Glomerular visceral epithelial cell (primary cell): ENCODE results near the gene HYAL1.
"Not testable (repeated sequence)": the region's sequence is repeated elsewhere in the genome, so short reads cannot be mapped to it uniquely, and the experiment has no call there.

Experiments
- DNase-seq: peaks from one replicate; pipeline ENCODE4 v3.0.0-alpha.2; 2016; ENCODE audit errors: extremely low spot score

The HYAL1 gene

DNA sequence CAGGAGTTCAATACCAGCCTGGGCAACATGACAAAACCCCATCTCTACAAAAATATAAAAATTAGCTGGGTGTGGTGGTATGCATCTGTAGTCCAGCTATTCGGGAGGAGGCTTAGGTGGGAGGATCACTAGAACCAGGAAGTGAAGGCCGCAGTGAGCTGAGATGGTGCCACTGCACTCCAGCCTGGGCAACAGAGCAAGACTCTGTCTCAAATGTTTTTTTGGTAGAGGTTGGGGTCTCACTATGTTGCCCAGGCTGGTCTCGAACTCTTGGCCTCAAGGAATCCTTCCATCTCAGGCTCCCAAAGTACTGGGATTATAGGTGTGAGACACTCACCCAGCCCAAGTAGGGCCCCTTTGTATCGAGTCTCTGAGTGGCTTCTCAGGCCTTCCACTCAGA lies 9.3 kb downstream of the HYAL1 start:
- no peak for DNase-seq

DNA sequence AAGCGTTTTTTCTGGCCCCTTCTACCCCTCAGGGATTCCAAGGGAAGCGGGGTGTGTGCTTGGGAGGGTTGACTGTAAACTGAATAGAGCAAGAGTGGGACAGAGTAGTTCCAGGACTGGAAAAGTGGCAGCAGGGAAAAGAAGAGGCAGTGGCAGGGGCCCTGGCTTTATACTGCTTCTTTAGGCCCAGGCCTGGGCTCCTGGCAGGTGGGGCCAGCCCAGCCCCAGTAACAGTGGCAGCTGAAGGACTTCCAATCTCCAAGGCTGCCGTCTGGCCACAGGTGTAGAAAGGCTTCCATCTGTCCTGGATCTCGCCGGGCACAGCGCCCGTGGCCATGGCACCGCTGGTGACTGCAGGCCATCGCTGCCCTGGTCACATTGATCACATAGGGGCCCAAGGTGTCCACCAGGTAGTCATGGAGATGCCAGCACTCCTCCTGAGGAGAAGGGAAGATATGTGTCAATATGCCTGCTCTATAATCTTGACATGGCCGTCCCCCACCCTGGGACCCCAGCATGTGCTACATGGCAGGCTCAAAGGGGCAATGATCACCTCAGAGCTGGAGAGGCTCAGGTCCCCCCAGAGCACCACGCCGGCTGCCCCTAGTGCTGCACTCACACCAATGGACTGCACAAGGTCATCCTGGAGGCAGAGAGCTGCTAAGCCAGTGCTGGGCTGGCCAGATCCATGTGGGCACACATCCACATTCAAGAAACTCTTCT lies 10.1 kb downstream of the HYAL1 start:
- no peak for DNase-seq

DNA sequence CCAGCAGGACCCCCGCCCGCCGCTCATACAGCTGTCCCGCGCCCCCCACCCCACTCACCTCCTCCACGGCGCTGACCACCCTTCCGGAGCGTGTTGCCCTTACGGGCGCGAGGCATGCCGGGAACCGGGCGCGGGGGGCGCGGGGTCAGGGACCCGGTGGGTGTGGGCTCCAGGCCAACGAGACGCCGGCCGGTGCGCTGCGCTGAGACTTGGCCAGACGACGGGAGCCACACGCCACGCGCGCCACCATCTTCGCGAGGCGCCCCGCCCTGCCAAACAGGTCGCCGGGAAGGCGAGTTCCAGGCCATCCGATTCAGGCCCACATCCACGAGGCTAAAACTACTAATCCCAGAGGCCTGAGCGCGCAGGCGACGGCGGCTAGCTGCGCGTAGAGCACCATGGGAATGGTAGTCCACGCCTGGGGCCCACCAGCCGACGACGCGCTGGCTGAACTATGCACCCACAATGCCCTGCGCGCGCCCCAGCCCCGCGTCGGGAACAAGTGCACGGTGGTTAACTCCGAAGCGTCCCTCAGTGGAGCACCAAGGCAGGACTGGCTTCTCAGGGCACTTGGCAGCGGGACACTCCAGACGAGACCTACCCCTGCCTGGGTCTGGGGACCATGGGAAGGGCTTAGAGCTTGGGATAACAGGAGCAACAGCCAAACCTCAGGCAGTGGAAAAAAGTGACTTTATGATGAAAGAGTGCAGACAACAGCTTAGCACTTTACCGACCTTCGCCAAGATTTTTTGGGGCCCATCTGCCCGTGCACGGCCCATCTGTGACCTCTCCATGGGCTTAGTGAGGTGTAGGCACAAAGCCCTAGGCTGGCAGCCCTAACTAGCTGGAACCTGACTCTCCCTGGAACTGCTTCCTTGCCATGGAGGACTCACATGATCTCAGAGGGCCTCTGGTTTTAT lies 11.0 kb downstream of the HYAL1 start, which contains the start of gene IFRD2:
Gene IFRD2, minus strand, starts transcription at position 271 of the 920 bp plus-strand sequence. Its CDS starts 155 bp downstream, at position 116.
- DNase-seq: peak; percentile 97

DNA sequence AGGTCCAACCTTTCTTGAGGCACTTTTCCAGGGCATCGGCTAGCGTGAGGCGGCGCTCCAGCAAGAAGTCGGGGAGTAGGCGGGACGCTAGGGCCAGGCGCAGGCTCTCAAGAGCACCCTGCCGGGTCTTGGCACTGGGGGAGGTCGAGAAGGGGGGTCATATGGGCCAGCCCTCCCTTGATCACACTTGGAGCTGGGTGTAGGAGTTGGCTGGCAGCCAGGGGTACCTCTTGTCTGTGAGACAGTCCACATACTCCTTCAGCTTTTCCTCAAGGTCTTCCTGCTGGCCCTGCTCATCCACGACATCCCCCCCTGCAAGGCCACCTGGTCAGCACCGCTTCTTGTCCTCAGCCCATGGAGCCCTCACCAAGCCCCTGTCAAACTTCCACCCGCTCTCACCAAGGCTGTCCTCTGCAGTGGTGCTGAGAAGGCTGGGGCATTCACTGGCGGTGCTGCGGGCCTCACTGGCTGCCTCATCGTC lies 13.2 kb downstream of the HYAL1 start:
- no peak for DNase-seq

DNA sequence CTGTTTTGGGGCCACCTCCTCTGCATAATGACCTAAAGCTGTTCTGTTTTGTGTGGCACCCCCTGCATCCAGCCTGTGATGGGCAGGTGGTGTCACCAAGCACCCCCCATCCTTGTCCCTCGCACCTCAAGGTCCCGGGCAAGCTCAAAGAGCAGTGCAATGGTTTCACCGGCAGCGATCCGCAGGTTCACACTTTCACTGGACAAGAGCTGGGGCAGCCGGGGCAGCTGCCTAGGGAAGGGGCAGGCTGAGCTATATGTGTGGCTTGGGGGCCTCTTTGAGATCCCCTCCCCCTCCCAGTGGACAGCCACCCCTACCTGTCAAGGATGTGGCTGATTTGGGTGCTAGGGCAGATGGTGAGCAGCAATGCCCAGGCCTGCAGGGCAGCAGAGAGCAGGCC lies 14.2 kb downstream of the HYAL1 start:
- DNase-seq: no peak

DNA sequence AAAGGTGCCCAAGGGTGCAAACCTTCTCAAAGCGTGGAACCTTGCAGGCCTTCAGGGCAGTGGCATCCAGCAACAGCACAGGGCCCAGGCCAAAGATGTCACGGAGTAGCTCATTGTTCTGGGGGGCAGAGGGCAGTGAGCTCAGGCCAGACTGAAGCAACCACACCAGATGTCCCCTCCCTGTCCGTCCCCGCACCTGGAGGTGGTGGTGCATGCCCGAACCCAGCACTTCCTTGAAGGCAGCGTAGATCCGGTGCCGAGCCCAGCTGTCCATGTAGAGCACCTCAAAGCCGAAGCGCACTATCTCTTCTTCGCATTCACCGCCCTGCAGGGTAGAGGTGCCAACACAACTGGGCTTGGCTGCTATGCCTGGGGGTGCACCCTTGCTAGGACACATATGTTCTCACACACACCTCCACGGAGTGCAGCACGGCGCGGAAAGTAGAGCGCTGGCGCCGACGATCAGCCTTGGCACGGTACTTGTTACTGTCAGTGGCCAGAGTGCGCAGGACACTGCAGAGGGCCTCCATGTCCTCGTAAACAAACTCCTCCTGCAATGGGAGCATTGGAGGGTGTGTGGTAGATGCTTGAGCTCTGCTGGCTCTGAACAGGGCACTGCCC lies 14.9 kb downstream of the HYAL1 start:
- no peak for DNase-seq

DNA sequence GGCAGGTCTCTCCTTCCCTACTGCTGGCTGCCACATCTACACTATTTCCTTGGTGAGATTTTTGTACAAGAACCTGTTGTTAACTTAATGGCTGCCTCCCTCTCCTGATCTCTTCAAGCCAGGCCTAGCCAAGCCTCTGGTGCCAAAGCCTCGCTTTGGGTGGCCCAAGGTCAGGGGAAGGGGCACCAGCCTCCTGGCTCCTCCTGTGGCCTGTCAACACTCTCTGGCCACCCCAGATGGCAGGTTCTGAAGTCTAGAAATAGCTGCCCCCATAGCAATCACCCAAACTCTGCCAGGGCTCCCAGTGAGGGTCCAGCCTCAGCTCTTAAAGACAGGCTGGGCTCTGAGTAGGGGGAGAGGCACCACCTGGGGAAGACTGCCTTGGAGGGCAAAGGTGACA lies 16.1 kb downstream of the HYAL1 start:
- DNase-seq: no peak

DNA sequence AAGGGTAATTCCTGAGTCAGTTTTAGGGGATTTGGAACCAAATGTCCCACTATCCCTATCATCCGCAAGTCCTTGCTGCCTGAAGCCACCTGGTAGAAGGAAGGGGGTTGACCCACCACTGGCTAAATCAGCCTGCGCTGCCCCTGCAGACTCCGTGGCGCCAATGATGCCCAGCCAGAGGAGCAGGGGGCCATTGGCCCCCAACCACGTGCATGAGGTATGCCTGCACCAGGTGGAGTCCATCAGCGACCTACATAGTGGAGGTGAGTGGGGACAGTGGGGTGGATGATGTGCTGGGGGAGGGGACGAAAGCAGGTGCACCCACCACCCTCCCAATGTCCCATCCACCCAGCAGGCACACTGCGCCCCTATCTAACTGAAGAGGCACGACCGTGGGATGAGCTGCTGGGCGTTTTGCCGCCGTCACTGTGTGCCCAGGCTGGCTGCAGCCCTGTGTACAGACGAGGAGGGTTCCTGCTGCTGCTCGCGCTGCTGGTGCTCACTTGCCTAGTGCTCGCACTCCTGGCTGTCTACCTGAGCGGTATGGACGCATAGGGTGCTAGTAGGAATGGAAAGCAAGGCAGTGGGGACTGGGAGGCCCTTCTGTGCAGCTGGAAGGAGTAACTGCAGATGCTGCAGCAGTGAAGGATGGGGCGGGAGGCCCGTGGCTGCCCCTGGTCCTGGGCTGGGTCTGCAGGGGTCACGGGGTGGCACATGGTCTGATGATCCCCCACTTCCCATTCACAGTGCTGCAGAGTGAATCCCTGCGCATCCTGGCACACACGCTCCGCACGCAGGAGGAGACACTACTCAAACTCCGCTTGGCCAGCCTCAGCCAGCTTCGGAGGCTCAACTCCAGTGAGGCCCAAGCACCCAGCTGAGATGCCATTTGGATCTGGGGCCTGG lies 16.8 kb downstream of the HYAL1 start:
- DNase-seq: no peak

DNA sequence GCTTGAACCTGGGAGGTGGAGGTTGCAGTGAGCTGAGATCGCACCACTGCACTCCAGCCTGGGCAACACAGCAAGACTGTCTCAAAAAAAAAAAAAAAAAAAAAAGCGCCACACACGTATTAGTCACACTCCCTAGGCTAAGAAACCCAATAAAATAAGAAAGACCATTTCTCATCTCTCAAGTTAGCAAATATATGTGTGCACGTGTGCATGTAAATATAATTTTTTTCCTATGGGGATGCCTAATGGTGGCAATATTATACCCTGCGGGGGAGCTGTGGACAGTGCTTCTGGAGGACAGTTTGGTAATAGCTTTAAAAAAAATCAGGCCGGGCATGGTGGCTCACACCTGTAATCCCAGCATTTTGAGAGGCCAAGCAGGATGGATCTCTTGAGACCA lies 19.3 kb downstream of the HYAL1 start:
- DNase-seq: not testable (repeated sequence)

DNA sequence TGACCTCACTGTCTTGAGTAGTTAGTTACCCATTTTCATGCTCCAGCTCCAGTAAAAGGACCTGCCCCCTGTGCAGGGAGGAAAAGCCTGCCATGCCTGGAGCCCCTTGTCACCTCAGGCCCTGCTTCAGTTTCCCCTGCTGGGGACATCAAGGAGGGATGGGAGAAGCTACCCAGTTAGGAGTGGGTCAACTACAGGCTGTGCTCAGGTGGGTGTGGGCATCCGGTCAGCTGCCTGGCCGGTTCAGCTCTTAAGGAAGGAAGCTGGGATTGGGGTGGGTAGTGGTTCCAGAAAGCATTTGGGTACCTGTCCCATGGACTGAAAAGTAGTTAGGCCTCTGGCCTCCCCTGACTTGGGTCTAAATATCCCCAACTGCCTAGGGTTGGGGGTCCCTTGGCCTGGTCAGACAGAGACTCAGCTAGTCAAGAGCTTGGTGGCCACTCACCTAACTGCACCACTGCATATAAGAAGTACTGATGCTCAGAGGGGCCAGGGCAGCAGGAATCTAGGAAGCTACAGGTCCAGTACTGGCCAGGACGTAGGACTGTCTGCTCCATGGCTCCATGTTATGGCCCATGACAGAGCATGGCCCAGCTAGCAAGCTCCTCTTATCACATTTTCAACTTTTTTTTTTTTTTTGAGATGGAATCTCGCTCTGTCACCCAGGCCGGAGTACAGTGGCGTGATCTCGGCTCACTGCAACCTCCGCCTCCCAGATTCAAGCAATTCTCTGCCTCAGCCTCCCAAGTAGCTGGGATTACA lies 23.9 kb downstream of the HYAL1 start:
- DNase-seq: no peak

DNA sequence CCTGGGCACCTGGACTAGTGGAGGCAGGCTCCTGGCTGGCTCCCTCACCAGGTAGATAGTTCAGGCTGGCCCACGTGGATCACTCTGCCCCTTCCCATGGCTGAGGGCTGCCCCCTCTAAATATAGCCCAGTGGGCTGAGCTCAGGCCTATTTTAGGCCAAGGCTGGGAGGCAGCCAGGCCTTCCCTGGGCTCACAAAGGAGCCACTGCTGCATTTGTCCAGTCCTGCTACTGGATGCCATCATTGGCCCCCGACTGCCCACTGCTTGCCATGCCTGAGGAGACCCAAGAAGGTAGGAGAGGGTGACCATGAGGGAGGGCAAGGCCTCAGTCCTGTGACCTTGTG lies 24.5 kb downstream of the HYAL1 start, which contains the start of gene LSMEM2:
Gene LSMEM2, plus strand, starts transcription at position 208 of the 345 bp plus-strand sequence. Its CDS starts 27 bp downstream, at position 235.
- DNase-seq: no peak

DNA sequence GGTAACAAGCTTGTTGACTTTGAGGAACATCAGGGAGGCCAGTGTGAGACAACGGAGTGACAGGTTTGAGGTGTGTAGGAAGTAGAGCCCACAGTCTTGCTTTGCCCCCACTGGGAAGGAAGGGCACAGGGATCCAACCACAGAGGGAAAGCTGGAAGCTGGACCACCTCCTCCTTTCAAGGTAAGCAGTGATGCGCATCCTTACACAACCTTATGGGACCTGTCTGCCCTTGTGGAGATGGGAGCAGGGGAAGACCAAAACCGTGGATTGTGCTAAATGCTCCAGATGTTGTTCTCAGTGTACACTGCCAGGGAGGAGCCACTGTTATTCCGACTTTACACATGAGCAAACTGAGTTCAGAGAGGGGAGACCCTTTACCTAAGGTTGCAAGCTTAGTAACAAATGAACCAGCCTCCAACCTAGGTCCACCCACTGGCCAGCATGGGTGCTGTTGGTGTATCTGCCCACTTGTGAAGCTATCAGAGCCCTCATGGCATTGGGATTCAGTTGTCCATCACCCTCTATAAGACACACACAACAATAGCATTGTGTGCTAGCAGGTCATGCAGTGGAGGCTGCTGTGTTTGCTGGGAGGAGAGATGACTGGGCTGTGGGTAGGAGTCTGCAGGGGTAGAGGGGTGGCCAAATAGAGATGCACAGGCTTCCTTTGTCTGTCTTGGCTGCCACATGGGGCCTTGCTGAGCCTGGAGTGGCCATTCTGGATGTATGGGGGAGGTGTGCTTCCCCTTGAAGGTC lies 25.1 kb downstream of the HYAL1 start:
- no peak for DNase-seq

DNA sequence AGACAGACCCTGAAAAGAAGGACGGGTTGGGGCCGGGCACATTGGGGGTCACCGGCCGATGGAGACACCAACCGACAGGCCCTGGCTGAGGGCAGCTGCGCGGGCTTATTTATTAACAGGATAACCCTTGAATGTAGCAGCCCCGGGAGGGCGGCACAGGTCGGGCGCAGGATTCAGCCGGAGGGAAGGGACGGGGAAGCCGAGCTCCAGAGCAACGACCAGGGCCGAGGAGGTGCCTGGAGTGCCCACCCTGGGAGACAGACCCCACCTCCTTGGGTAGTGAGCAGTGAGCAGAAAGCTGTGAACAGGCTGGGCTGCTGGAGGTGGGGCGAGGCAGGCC lies 26.6 kb downstream of the HYAL1 start:
- no peak for DNase-seq

DNA sequence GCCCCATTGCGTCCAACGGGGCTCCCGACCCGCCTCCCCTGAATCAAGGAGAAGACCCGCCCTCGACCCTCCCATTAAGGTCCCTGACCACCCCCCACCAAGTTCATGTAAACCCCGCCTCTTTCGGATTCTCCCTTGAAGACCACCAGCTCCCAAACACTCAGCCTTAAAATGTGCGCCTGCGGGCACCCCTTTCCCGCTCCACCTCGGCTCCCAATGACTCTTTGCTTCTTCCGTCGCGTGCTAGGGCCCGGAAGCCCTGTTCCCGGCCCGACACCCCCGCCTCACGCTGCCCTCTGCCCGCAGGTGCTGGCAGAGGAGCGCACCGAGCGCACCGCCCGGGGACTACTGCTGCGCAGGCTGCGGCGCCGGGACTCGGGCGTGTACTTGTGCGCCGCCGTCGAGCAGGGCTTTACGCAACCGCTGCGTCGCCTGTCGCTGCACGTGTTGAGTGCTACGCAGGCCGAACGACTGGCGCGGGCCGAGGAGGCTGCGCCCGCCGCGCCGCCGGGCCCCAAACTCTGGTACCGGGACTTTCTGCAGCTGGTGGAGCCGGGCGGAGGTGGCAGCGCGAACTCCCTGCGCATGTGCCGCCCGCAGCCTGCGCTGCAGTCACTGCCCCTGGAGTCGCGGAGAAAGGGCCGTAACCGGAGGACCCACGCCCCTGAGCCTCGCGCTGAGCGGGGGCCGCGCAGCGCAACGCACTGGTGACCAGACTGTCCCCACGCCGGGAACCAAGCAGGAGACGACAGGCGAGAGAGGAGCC lies 27.2 kb downstream of the HYAL1 start:
- DNase-seq: no peak

DNA sequence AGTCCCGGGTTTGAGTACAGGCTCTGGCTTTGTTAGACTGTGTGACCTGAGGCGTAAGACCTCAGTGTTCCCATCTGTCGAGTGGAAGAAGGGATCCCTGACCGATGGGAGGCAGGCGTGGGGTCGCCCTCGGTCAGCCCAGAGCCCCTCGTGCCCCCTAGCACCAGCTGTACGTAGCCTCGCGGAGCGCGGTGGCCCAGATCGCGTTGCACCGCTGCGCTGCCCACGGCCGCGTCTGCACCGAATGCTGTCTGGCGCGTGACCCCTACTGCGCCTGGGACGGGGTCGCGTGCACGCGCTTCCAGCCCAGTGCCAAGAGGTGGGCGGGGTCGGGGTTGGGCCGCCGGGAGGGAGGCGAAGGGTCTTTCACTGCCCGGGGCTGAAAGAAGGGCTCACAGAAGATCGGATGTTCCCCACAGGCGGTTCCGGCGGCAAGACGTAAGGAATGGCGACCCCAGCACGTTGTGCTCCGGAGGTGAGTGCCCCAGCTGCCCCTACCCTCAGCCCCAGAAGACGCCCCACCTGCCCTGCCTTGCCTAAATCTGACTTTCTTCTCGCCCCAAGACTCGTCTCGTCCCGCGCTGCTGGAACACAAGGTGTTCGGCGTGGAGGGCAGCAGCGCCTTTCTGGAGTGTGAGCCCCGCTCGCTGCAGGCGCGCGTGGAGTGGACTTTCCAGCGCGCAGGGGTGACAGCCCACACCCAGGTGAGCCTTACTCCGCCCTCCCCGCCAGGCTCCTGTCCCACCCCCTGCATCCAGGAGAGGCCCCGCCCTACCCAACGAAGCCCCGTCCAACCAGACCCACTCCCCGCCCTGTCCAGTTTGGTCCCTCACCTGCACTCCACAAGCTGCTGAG lies 28.0 kb downstream of the HYAL1 start:
- DNase-seq: no peak

DNA sequence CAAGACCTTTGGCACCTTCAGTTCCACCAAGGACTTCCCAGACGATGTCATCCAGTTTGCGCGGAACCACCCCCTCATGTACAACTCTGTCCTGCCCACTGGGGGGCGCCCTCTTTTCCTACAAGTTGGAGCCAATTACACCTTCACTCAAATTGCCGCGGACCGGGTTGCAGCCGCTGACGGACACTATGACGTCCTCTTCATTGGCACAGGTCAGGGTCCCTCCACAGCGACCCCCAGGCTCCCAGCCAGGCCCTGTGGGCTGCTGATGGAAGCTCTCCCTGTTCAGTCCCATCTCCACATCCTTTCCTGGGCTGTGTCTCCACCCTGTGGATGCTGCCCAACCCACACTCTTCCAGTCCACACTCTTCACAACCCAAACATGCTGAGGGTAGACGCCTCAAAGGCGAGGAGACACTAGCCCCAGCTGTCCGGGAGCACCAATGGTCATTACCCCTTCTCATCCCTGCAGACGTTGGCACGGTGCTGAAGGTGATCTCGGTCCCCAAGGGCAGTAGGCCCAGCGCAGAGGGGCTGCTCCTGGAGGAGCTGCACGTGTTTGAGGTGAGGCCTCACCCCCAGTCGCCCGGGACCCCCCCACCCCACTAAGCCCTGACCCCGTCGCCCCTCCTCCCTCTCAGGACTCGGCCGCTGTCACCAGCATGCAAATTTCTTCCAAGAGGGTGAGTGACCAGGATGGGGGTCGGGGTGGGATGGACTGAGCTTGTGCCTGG lies 28.8 kb downstream of the HYAL1 start:
- DNase-seq: peak; percentile 50

DNA sequence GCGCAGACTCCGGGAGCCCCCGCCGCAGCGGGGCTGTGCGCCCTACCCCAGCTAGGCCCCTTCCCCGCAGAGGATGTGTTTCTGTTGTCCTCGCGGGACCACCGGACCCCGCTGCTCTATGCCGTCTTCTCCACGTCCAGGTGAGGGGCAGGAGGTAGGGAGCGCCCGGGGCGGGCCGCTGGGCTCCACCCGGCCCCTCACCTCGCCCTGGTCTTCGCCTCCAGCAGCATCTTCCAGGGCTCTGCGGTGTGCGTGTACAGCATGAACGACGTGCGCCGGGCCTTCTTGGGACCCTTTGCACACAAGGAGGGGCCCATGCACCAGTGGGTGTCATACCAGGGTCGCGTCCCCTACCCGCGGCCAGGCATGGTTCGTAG lies 29.7 kb downstream of the HYAL1 start:
- DNase-seq: no peak
